ENCODE measurements around the gene OPN4. TPM values are rescaled to one million over a fixed set of nuclear protein-coding genes. Genes with fewer than 3 reads are reported as not detected.

OPN4 gene
- total RNA-seq, 2 donors from 2014 or later = not detected

- Mint-ChIP-seq H3K36me3 (ENCODE audit: low read depth) (no peaks in the 10 kb centered on the region), H3K4me3 (no peak overlapping the region), H3K27me3 (ENCODE audit: insufficient read depth) (no peaks in the 10 kb centered on the region), H3K27ac (no peak overlapping the region), H3K4me1 (peaks cover 6% of the 10 kb centered on the region), H3K9me3 (no peaks in the 10 kb centered on the region)
- Histone ChIP-seq H3K27ac (ENCODE audit: low read depth, low read length) (no peak overlapping the region), H3K4me3 (ENCODE audit: low read length) (no peak overlapping the region), H3K9me3 (ENCODE audit: control insufficient read depth, low read length) (no peaks in the 10 kb centered on the region), H3K27me3 (ENCODE audit: control insufficient read depth, insufficient read depth, low read length, poor library complexity, severe bottlenecking) (no peaks in the 10 kb centered on the region), H3K36me3 (ENCODE audit: control insufficient read depth, insufficient read depth, low read length) (no peaks in the 10 kb centered on the region), H3K4me1 (ENCODE audit: control insufficient read depth, insufficient read depth, low read length) (peaks cover 4% of the 10 kb centered on the region), H3K9ac (ENCODE audit: extremely low read depth, low read length, poor library complexity, severe bottlenecking) (no peak overlapping the region)
- peak; percentile 47 for TF ChIP-seq CTCF (conservative IDR thresholded peaks at IDR 0.05)
- no peak for DNase-seq
- WGBS, 2 experiments (ENCODE audit: insufficient coverage in 1 of 2, insufficient read length in 1 of 2) = 78 to 88% methylated on average over 3 to 8 of the region's 8 CpGs
These were observed 8.6 kb downstream of the OPN4 start for GRCh38 chr10:86663046-86663345.

- no peak for DNase-seq
These were observed 9.4 kb downstream of the OPN4 start for GRCh38 chr10:86663576-86664339.

GRCh38 chr10:86664341-86665217, 10.2 kb downstream of the OPN4 start:
- no peak overlapping the region for H3K4me3 ChIP-seq (ENCODE audit: low read length)
- 77 to 79% methylated on average over 11 to 13 of the region's 13 CpGs for WGBS, 2 experiments (ENCODE audit: insufficient coverage in 1 of 2, insufficient read length in 1 of 2)
- H3K36me3 Mint-ChIP-seq (ENCODE audit: low read depth) = no peaks in the 10 kb centered on the region
- peak overlapping the region; percentile 5 for H3K9ac ChIP-seq (ENCODE audit: extremely low read depth, low read length, poor library complexity, severe bottlenecking)
- peaks cover 13% of the 10 kb centered on the region for H3K4me1 ChIP-seq (ENCODE audit: control insufficient read depth, insufficient read depth, low read length)
- H3K36me3 ChIP-seq (ENCODE audit: control insufficient read depth, insufficient read depth, low read length) = no peaks in the 10 kb centered on the region
- no peak overlapping the region for H3K27ac Mint-ChIP-seq
- no peak overlapping the region for H3K27ac ChIP-seq (ENCODE audit: low read depth, low read length)
- no peaks in the 10 kb centered on the region for H3K9me3 ChIP-seq (ENCODE audit: control insufficient read depth, low read length)
- H3K4me3 Mint-ChIP-seq = no peak overlapping the region
- no peak for DNase-seq
- no peaks in the 10 kb centered on the region for H3K27me3 ChIP-seq (ENCODE audit: control insufficient read depth, insufficient read depth, low read length, poor library complexity, severe bottlenecking)
- H3K4me1 Mint-ChIP-seq = peaks cover 6% of the 10 kb centered on the region
- no peaks in the 10 kb centered on the region for H3K9me3 Mint-ChIP-seq
- no peaks in the 10 kb centered on the region for H3K27me3 Mint-ChIP-seq (ENCODE audit: insufficient read depth)
- TF ChIP-seq CTCF (conservative IDR thresholded peaks at IDR 0.05) = no peak

More at GRCh38 chr10:86663576-86664339, 9.4 kb downstream of the OPN4 start:
- peaks cover 12% of the 10 kb centered on the region for H3K4me1 ChIP-seq (ENCODE audit: control insufficient read depth, insufficient read depth, low read length)
- Mint-ChIP-seq H3K9me3 (no peaks in the 10 kb centered on the region), H3K27ac (no peak overlapping the region), H3K4me3 (no peak overlapping the region), H3K4me1 (peaks cover 6% of the 10 kb centered on the region), H3K27me3 (ENCODE audit: insufficient read depth) (no peaks in the 10 kb centered on the region), H3K36me3 (ENCODE audit: low read depth) (no peaks in the 10 kb centered on the region)
- H3K36me3 ChIP-seq (ENCODE audit: control insufficient read depth, insufficient read depth, low read length) = no peaks in the 10 kb centered on the region
- H3K27ac ChIP-seq (ENCODE audit: low read depth, low read length) = no peak overlapping the region
- no peak overlapping the region for H3K9ac ChIP-seq (ENCODE audit: extremely low read depth, low read length, poor library complexity, severe bottlenecking)
- no peak for TF ChIP-seq CTCF (conservative IDR thresholded peaks at IDR 0.05)
- H3K9me3 ChIP-seq (ENCODE audit: control insufficient read depth, low read length) = no peaks in the 10 kb centered on the region
- H3K4me3 ChIP-seq (ENCODE audit: low read length) = no peak overlapping the region
- 91 to 95% methylated on average over 4 to 10 of the region's 10 CpGs for WGBS, 2 experiments (ENCODE audit: insufficient coverage in 1 of 2, insufficient read length in 1 of 2)
- no peaks in the 10 kb centered on the region for H3K27me3 ChIP-seq (ENCODE audit: control insufficient read depth, insufficient read depth, low read length, poor library complexity, severe bottlenecking)
